HG02970 (cell line): ENCODE results near the gene FGF18.

Experiments
- ATAC-seq: cut with Tn5 transposase; IDR thresholded peaks from one replicate; pipeline ENCODE4 v1.9.1; 2021; ENCODE audit warnings: mild to moderate bottlenecking, moderate library complexity, moderate number of reproducible peaks; ENCODE audit not compliant: unreplicated experiment, low FRiP score

Gene FGF18

DNA sequence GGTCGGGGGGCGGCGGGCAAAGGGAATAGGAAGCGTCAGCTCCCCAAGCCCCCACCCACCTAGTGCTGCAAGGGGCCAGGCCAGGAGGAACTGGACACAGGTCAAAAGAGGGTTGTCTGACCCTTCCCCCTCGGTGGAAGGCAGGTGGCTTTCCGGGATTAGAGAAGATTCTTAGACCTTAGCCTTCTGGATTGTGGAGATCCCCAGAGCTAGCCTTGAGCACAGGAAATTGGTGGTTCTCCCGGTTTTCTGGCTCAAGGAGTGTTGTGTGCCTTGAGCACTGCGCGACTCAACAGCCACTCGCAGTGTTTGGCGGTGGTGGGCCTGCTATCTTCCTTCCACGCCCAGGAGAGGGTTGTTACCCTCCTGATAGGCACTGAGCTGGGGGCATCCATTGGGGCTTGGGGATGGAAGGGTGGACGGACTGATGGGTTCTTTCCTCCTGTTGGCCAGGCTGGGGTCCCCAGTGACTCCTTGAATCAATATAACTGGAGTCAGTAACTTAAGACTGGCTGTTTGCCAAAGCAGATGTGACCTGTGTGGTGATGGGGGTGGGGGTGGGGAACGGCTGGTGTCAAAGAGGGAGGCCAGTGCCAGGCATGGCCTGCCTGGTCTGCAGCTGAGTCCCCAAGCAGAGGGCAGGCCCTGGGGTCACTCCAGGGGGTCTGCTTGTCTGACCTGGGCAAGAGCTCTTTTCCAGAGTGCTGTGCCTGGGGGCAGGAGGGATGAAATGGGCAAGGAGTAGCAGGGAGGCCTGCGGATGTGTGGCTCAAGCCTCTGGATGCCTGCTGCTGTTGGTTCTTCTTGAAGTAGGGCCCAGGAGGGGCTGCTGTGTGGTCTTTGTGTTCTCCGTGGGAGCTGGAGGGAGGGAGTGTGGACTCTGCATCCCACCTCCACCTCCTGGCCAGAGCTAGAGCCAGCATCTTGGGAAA lies 2.1 kb downstream of the FGF18 start:
- no peak for ATAC-seq

DNA sequence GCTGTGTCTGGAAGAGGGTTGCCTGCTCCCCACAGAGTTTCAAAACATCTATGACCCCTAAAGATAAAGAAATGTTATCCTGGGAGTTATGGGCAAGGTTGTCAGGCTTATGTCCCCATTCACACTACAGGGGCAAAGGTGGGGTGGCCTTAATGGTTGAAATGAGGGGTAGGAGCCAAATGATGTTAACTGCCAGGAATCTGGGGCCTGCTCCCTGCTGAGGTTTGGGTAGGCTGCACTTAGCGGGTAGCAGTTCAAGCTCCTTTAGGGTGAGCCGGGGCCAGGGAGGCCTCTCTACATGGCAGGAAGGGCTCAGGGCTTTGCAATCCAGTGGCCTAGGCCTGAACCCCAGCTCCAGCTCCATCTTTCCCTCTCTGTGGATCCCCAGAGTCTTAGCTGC lies 3.0 kb downstream of the FGF18 start:
- no peak for ATAC-seq

DNA sequence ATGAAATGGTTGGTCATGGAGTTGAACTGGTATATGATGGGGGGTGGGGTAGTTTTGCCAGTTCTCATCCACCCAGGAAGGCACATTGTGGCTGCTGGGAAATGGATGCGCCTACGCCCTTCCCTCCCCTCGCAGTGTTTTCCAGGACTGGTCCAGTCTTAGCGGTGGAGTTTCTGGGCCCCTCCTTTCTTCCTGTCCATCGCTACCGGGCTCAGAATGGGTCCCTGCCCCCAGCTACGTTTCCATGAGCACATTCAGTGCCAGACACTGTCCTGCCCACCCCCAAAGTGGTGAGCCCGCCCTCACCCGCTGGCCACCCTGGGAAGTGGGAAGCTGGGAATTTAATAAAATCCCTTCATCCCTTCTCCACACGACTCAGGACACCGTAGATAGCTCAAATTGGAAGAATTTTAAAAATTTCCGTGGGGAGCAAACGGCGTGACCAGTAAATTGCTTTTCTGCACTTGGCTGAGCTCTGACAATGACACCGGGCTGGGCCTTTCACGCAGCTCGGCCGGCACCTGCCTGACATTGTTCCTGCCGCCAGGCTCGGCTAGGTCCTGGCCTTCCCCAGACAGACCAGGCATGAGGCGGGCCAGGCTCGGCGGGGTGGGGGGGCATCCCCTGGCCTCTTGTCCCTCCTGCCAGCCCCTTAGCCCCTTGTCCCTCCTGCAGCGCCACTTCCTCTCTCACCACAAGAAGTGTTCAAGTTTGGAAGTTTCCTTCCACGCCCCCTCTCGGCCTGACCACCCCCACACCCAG lies 3.6 kb downstream of the FGF18 start:
- ATAC-seq: no peak

DNA sequence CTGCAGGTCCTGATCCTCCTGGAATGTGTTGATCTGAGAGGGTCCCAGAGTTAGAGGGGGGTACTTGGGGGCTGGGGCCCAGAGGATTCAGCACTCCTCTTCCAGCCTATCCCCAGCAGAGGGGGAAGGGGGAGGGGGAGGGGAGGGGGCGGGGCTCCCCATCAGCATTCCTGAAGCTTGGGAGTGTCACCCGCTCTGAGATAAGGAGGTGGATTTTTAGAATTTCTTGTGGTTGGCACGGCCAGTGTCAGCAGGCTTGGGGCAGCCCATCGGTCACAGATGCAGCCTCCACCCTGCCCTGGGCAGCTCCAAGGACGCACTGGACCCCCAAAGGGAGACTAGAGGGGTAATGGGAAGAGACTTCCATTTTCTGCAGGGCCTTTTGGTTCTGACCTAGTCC lies 5.3 kb downstream of the FGF18 start:
- ATAC-seq: no peak

DNA sequence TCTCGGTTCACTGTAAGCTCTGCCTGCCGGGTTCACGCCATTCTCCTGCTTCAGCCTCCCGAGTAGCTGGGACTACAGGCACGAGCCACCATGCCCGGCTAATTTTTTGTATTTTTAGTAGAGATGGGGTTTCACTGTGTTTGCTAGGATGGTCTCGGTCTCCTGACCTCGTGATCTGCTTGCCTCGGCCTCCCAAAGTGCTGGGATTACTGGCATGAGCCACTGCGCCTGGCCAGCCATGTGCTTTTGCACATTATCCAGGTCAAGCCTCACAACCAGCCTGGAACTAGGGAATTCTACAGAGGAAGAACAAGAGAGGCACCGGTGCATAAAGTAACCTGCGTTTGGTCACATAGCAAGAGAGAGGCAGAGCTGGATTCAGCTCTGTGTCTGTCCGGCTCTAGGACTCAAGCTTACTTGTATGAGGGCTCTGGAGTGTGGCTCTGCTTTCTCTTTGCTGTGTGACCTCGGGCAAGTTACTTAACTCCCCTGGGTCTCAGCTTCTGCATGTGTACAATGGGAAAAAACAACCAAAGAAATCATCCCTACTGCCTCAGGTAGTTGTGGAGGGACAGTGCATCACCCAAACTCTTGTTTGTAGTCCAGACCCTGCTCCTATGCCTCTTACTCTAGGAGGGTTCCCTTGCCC lies 6.3 kb downstream of the FGF18 start:
- ATAC-seq: no peak

DNA sequence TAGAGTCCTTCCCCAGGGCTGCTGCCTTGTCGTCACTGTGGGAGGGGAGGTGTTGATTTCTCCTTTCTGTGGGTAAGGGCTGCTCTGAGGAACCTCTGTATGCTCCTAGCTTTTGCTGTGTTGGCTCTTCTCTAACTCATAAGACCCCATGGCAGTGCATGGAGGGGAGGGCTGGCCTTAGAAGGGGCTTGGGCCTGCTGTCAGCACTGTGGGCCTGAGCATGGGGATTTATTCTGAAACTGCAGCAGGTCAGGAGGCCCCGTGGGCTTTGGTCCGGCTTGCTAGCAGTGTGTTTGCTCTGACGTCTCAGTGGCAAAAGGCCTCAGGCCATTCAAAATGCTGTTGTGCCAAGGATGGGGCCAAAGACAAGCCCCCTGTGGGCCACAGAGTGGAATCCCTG lies 6.8 kb downstream of the FGF18 start:
- ATAC-seq: no peak

DNA sequence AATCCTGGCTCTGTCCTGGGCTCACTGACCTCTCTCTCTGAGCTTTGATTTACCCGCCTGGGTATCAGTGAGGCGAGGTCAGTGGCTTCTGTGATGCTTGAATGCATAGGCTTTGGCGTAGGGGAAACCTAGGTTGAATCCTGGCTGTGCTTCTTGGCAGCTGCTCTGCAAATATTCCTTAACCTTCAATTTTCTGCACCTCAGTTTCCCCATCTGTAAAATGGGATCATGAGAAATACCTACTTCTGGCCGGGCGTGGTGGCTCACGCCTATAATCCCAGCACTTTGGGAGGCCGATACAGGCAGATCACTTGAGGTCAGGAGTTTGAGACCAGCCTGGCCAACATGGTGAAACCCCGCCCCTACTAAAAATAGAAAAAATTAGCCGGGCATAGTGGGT lies 7.2 kb downstream of the FGF18 start:
- no peak for ATAC-seq

DNA sequence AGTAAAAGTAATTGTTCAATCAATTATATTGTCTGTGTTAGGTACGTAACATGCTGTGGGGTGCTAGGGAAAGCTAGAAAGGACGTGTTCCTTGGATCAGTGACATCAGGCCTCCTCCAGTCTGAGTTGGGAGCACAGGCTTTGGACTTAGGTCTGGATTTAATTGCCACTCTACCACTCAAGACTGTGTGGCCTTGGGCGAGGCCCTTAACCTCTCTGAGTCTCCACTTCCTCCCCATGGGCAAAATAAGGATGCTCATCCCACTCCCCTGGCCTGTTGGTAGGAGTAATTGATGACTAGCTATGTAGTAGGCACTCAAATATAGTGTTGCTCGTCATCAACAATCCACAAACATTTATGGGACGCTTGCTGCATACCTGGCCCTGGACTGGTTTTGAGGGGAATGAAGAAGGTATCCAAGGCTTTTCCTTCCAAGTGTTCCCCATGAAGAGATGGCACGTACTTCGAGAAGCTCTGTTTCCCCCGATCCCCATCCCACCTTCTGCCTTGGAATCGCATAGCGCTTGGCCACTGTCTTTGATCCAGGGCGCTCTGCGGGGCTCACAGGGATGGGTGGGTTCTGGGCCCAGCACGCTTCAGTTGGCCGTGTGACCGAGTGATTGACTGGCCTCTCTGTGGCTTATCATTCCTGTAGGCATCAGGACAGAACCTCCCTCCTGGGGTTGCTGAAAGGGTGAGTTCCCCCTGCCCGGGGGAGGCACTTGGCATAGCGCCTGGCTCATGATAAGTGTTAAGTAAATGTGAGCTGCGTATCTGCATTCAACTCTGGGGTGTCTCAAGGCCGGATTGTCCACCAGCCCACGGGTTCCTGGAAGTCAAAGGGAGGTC lies 8.1 kb downstream of the FGF18 start:
- ATAC-seq: no peak

DNA sequence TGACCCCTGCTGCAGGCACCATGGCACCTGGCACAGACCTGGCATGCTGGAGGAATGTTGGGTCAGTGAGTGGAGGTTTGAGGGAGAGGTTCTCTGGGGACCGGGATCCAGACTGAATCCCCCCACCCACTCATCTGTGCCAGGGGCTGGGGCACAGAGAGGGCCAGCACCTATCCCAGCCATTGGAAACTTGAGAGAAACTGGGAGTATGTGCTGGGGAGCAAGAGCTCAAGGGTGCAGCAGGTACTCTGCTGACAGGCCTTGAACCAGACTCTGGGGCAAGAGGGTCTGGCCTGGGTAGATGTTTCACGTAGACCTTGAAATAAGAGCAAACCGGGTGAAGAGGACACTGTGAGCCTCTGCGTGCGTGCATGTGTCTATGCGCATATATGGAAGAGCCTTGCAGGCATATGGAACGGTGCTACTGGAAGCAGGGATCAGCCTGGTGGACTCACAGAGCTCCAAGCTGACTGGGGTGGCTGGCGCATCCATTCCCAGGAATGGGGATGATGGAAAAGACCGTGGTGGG lies 8.8 kb downstream of the FGF18 start:
- ATAC-seq: no peak

DNA sequence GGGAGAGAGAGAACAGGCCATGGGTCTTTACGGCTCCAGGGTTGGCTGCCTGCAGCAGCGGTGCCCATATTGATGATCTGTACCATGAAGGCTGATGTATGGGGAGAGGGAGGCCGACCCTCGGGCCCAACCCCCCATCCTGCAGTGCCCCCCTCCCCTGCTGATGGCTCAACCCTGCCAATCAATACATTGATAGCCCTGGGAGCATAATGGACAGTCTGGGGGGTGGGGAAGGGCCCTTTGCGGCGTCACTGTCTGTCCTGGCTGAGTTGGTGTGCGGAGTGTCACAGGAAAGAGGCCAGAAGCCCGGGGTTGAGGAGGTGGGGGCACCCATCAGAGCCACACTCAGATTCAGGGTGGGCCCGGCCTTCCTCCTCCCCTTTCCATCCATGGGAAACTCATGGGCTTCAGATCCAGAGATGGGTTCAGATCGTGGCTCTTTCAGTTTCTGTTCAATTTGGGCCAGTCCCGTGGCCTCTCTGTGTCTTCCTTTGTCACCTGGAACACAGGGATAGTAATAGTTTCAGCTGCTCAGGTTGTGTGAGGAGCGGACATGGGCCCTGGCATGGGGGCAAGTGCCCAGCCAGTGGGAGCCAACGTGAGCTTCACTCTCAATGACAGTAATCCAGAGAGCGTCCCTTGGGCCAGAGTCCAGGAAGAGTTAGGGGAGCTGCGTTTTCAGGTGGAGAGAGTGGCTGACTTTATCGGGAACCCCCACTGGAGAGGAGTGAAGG lies 9.5 kb downstream of the FGF18 start:
- ATAC-seq: no peak

DNA sequence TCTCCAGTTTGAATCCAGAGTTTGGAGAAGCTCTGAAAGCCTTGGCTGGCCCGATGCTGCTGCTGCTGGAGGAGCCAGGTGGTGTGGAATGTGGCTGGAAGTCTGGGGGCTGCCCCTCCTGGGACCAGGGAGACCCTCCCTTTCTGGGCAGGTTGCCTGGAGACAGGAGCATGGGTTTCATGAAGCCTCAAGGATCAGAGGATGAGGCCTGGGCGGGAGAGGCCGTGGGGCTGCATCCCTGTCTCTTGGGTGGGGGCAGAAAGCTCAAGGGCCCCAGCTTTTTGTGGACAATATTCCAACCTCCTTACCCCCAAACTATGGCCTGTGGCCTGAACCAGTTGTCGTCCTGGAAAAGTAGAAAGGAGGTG lies 10.1 kb downstream of the FGF18 start:
- ATAC-seq: no peak

DNA sequence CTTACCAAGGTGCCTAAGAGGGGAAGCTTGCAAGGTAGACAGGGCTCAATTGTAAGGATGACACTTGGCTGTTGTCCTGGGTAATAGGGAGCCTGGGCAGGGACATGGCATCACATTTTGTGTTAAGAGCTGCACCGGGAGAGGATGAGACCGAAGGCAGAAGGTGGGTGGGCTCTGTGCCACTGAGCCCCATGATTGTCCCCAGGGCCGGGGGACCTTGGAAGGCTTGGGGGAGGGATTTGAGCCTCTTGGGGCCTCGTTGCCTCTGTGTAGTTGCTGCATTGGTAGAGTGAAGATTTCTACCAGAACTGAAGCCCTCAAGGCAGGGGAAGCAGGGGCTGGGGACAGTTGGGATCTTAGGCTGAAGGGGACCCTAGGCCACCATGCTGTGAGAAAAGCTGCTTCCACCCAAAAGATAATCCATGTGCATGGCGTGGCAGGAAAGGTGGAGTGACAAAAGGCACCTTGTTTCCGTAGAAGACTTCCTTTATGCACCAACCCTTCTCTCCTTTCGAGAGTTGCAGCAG lies 11.9 kb downstream of the FGF18 start:
- no peak for ATAC-seq

DNA sequence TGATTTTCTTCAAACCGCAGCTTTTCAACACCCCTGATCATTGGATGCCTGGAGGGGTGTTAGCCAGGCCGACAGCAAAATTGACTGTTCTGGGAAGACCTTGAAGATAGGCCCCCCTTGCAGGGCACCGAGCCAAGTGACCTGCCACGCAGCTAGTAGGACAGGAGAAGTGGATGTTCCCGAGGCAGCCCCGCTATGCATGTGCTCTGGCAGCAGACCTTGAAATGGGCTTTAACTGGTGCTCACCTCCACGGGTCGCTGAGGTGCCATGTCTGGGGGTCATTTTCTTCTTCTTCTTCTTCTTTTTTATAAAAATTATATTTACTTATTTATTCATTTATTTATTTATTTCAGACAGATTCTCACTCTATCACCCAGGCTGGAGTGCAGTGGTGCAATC lies 12.6 kb downstream of the FGF18 start:
- ATAC-seq: no peak

DNA sequence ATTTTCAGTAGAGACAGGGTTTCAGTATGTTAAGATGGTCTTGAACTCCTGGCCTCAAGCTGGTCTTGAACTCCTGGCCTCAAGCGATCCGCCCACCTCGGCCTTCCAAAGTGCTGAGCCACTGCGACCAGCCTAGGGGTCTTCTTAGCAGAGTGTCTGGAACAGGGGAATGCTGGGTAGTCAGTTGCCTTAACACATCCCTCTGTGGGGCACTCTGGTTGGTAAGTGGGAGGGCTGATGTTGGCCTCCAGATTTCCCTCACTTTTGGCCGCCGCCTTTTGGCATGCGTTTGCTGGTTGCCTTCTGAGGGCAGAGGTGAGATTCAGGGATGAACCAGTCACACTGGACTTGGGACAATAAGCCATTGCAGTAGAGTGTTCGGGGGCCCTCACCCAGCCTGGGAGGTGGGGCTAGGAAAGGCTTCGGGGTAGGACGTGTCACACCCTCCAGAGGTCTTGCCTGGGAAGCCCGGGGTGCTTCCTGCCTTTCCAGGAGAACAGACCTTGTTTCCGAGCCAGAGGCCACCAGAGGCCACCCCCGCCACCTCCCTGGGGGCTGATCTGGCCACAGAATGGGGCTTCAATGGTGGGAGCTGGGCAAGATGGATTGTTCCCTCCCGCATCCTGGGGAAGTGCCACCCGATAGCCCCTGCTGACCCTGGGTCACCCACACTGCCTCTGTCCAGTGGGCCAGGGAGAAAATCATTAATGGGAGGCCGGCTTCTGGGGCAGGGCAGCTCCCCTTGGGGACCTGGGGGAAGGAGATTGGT lies 13.3 kb downstream of the FGF18 start:
- ATAC-seq: no peak

DNA sequence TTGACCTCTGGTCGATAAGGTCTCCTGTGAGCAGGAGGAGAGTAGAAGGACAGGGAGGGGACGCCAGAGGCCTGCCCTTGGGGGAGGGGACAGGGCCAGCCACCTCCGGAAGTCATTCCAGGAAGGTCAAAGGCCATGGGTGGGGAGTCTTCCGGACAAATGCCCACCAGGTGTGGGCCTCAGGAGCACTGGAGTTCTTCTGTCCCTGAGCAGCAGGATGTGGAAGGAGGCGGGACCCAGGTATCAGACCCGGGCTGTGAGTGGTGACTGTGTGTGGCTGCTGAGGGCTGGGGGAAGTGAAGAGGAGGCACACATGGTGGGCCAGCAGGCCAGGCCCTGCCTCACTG lies 13.9 kb downstream of the FGF18 start:
- ATAC-seq: no peak

DNA sequence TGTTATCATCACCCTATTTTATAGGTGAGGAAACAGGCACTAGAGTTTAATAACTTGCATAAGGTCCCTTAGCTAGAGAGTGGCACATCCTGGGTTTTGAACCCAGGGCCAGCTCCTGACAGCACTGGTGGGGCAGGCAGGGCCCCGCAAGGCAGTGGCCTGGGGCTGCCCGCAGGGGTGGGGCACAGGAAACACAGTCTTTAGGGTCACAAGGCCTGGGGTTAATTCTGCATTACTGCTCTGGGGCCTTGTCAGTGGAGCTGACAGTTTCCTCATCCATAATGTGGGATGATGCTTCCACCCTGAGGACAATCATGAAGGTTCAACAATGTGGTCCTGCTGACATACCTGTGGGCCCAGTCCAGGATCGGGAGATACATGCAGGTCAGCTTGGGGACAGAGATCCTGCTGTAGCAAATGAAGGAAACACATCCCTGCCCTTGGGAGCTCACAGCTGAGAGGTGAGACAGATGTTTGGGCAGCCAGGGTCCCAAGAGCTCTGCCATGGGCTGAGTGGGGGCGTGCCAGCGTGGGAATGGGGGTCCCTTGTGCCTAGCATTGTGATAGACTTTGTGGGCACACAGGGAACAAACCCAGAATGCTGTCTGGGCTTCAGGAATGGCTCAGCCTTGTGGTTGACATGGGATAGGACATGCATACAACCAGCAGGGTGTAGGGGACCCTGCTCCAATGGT lies 14.7 kb downstream of the FGF18 start:
- no peak for ATAC-seq

DNA sequence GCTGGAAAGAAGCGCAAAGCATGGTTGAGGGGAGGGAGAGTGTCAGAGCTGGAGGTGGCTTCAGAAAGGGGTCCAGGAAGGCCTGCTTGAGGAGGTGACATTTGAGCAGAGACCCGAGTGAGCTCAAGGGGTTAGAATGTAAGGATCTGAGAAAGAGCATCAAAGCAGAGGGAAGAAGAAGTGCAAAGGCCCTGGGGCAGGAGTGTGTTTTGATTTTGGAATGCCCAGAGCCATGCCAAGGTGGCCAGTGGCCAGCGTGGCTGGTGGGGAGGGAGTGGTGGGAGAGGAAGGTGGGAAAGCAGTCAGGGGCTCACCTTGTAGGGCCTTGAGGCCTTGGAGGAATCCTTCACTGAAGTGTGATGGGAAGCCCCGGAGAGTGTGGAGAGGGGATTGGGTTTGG lies 15.4 kb downstream of the FGF18 start:
- ATAC-seq: no peak

DNA sequence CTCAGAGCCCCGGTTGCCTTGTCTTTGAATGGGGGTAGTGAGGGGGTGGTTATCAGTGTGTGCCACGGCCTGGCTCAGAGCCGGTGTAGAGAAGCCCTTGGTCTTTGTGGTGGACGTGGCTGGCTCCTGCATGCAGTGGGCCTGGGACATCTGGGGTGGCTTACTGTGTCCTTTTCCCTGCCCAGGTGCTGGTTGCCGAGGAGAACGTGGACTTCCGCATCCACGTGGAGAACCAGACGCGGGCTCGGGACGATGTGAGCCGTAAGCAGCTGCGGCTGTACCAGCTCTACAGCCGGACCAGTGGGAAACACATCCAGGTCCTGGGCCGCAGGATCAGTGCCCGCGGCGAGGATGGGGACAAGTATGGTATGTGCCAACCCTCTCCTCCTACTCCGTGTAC lies 16.5 kb downstream of the FGF18 start:
- ATAC-seq: no peak
